Breast epithelium (tissue), 4 donors: ENCODE data around the gene PYROXD2. TPM values are rescaled to one million over a fixed set of nuclear protein-coding genes. Genes with fewer than 3 reads are reported as not detected.

ENCODE experiments used
- DNase-seq, 2 donors: peaks; one replicate each; pipeline ENCODE4 v3.0.0-alpha.2; 2019; ENCODE audit warnings: low spot score in 2 of 2
- H3K27ac ChIP-seq, 2 donors: fragments of 200-600 bp; sonication (generic) in 1 of 2; one replicate each; pipeline ENCODE4 v1.5.1; 2016 to 2019; ENCODE audit warnings: mild to moderate bottlenecking in 1 of 2
- H3K27me3 ChIP-seq, 2 donors: fragments of 200-600 bp; sonication (generic) in 1 of 2; one replicate each; pipeline versions ENCODE4 v1.5.1 to v1.6.0; 2017 to 2019; ENCODE audit warnings: control low read depth in 1 of 2, mild to moderate bottlenecking in 1 of 2
- H3K36me3 ChIP-seq: fragments of 200-600 bp; one replicate; pipeline ENCODE4 v1.5.1; 2019
- H3K4me1 ChIP-seq, 2 donors: fragments of 200-600 bp; sonication (generic); one replicate each; pipeline ENCODE4 v1.5.1; 2016 to 2019; ENCODE audit warnings: control low read depth in 1 of 2
- H3K4me3 ChIP-seq, 3 donors: fragments of 200-600 bp; sonication (generic); 1 replicate in 2 of 3; 2 replicates in 1 of 3; pipeline ENCODE4 v1.5.1; 2016 to 2019; ENCODE audit warnings: mild to moderate bottlenecking in 3 of 3, moderate library complexity in 2 of 3
- H3K9me3 ChIP-seq, 2 donors: fragments of 200-600 bp; sonication (generic) in 1 of 2; one replicate each; pipeline ENCODE4 v1.5.1; 2016 to 2019; ENCODE audit warnings: control low read depth in 1 of 2
- POLR2A ChIP-seq: fragments of 450-650 bp; IDR thresholded peaks from one replicate; pipeline ENCODE4 v1.6.1; 2016; ENCODE audit warnings: antibody characterized with exemption, mild to moderate bottlenecking, moderate library complexity
- POLR2AphosphoS5 ChIP-seq, 3 donors: sonication (generic); formaldehyde crosslinking; IDR thresholded peaks; one replicate each; pipeline ENCODE4 v1.6.1; 2017; ENCODE audit warnings: antibody characterized with exemption in 3 of 3
- intact Hi-C: fragments of 100-400 bp; cut with DNase I; formaldehyde crosslinking; loops from one replicate; pipeline ENCODE4 v1.15.1; 2023; ENCODE audit warnings: low total_unique reads
- total RNA-seq, 3 donors: library from RNA; depleted of rRNA; stranded (reverse); fragments of >200 nt; gene quantifications; one replicate each; pipeline ENCODE4 v1.1.0, GENCODE V29; 2016
- TF ChIP-seq, protein P1 (sequence below), 3 donors: fragments of 450-650 bp; IDR thresholded peaks; one replicate each; pipeline ENCODE4 v1.5.1; 2016 to 2017; ENCODE audit warnings: antibody characterized with exemption in 3 of 3, mild to moderate bottlenecking in 3 of 3, moderate library complexity in 3 of 3

PYROXD2 gene
- total RNA-seq, 3 donors from 2014 or later: 13.2 to 20.0 (median 17.4) TPM

DNA sequence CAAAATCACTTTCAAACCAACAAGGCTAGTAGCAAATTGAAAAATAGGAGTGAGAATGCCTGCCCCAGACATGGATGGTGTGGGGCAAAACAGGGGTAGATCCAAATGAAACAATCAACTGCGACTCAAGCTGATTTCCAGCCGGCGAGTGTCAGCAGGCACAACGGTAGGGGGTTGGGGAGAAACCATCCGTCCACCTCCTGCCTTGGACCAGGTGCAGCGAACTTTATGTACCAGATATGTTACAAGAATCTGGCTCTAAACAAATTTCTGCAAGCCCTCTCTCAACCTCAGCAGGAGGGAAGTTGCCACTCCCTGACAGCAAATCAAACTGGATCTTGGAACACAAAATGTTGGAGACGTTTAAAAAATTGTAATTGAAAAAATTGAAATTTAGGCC lies 45.2 kb downstream of the PYROXD2 start:
- H3K36me3 ChIP-seq: no peaks in the 10 kb centered on the region
- no peak overlapping the region for H3K27ac ChIP-seq
- intact Hi-C loops: no loop called here
- H3K9me3 ChIP-seq: no peaks in the 10 kb centered on the region
- no peak for DNase-seq
- no peak overlapping the region for H3K4me3 ChIP-seq
- H3K27me3 ChIP-seq: no peaks in the 10 kb centered on the region
- TF ChIP-seq, protein P1, sequence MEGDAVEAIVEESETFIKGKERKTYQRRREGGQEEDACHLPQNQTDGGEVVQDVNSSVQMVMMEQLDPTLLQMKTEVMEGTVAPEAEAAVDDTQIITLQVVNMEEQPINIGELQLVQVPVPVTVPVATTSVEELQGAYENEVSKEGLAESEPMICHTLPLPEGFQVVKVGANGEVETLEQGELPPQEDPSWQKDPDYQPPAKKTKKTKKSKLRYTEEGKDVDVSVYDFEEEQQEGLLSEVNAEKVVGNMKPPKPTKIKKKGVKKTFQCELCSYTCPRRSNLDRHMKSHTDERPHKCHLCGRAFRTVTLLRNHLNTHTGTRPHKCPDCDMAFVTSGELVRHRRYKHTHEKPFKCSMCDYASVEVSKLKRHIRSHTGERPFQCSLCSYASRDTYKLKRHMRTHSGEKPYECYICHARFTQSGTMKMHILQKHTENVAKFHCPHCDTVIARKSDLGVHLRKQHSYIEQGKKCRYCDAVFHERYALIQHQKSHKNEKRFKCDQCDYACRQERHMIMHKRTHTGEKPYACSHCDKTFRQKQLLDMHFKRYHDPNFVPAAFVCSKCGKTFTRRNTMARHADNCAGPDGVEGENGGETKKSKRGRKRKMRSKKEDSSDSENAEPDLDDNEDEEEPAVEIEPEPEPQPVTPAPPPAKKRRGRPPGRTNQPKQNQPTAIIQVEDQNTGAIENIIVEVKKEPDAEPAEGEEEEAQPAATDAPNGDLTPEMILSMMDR (IDR thresholded peaks at IDR 0.05): no peak
- no peak for TF ChIP-seq POLR2AphosphoS5 (IDR thresholded peaks at IDR 0.05)
- no peak for TF ChIP-seq POLR2A
- peaks cover 0 to 9% of the 10 kb centered on the region in 2 donors for H3K4me1 ChIP-seq

DNA sequence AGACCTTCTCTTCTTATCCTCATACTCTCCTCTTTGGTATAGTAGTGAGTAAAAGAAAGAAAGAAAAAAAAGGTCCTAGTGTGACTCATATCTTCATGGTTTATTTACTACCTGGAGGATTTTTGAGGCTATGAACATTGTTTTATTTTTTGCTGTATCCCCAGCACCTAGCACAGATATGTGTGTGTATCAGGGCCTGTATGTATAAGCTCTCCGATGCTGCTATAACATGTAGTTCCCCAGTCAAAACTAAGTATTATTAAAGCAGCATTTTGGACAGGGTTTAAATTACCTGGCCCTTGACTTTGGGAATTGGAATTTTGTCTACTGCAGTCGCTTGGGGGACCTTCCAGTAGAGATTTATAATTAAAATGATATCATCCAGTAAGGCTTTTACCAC lies 46.3 kb downstream of the PYROXD2 start:
- intact Hi-C loops: no loop called here
- H3K27ac ChIP-seq: no peak overlapping the region
- H3K9me3 ChIP-seq: no peaks in the 10 kb centered on the region
- no peaks in the 10 kb centered on the region for H3K27me3 ChIP-seq
- H3K36me3 ChIP-seq: no peaks in the 10 kb centered on the region
- H3K4me1 ChIP-seq: peaks cover 0 to 9% of the 10 kb centered on the region in 2 donors
- TF ChIP-seq POLR2AphosphoS5 (IDR thresholded peaks at IDR 0.05): no peak
- TF ChIP-seq, protein P1 (IDR thresholded peaks at IDR 0.05): no peak
- no peak for TF ChIP-seq POLR2A
- no peak overlapping the region for H3K4me3 ChIP-seq
- no peak for DNase-seq

DNA sequence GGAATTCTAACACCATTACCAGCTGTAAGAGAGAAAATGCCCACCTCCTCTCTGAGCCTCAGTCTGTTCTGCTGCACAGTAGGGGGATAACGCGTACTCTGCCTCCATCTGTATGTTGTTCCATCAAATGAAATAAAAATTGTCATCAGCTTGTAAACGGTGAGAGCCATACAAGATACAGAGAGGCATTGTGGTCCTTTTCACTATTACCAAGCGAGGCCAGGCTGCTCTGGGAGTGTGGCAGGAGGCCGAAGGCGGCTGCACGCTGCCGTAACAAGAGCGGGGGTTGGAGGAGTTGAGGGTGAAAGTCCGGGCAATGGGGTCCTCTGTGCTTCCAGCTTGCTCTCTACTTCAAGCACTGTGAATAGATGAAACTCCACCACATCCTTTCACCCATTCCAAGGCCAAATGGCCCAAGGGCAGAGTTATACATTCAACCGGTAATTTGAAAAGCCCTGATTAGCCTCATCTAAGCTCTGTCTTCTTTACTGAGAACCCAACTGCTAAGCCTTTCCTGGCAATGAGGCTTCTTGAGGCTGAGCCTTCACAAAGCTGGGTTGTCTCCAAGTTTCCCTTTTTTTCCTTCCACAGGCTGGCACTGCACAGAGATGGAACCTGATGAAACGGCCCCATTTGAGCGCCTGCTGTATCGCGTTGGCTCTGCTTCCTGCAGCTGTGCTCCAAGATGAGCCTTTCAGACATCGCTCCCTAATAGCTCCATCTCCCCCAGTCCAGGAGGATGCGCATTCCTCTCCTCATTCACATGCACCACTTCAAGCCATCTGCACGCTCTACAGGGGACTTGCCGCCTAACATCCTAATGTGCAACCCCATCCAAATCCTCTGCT lies 47.2 kb downstream of the PYROXD2 start:
- intact Hi-C loops: no loop called here
- TF ChIP-seq POLR2AphosphoS5 (IDR thresholded peaks at IDR 0.05) (no peak), POLR2A (no peak)
- TF ChIP-seq, protein P1 (IDR thresholded peaks at IDR 0.05): no peak
- DNase-seq: no peak
- no peaks in the 10 kb centered on the region for H3K27me3 ChIP-seq
- H3K9me3 ChIP-seq: no peaks in the 10 kb centered on the region
- H3K27ac ChIP-seq: peak overlapping the region; percentile 88 to 93
- no peak overlapping the region for H3K4me3 ChIP-seq
- H3K4me1 ChIP-seq: peaks cover 0 to 9% of the 10 kb centered on the region in 2 donors
- H3K36me3 ChIP-seq: no peaks in the 10 kb centered on the region

DNA sequence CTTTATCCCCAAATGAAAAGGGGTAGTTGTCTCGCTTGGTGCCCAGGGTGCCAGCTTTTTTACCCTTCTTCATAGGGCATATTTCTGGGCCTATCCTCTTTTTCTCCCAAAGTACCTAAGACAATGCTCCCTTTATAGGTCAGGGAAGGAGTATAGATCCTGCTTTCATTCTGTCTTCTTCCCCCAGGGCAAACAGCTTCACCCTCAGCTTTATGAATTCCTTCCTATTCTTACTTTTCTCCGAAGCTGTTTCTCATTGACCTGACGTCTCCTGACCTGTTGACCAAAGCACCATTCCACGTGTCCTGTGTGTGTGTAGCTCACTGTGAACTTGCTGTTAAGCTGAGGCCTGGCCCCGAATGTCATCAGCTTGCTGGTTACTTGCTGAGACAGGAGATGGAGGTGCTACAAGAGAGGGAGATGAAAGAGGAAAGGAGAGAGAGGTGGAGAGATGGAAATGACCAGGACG lies 48.9 kb downstream of the PYROXD2 start:
- no peaks in the 10 kb centered on the region for H3K36me3 ChIP-seq
- no peaks in the 10 kb centered on the region for H3K9me3 ChIP-seq
- TF ChIP-seq POLR2AphosphoS5 (IDR thresholded peaks at IDR 0.05) (no peak), POLR2A (no peak)
- TF ChIP-seq, protein P1 (IDR thresholded peaks at IDR 0.05): no peak
- peak overlapping the region; percentile 88 to 93 for H3K27ac ChIP-seq
- H3K27me3 ChIP-seq: no peaks in the 10 kb centered on the region
- H3K4me1 ChIP-seq: peaks cover 0 to 9% of the 10 kb centered on the region in 2 donors
- H3K4me3 ChIP-seq: no peak overlapping the region
- no peak for DNase-seq
- intact Hi-C loops: no loop called here

DNA sequence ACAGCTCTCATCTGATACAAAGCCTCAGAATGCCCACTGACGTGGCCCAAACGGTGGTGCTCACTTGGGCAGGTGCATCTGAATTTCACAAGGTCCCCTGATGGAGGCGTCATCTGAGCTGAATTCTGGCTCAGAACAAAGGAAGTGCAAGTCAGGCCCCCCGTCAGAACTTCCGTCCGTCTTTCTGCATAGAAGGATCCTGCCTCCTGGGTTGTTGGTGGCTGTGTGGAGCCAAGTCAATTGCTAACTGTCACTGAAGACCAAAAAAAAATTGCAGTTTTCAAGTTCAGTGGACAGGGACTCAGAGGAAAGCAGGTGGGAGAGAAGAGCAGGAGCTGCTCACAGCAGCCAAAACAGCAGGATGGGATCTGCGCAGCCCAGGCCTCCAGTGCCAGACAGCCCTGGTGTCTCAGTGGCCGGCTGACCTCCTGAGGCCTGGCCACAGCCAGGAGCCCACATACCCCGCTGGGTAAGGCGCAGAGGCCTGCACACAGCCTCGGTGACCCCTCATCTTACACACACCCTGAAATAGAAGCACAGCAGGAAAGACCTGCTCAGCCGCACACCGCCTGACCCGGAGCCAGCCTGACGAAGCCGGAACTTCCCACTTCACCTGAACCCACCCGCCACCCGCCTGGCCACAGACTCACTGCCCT lies 49.4 kb downstream of the PYROXD2 start:
- Histone ChIP-seq H3K4me1 (peaks cover 0 to 9% of the 10 kb centered on the region in 2 donors), H3K27me3 (no peaks in the 10 kb centered on the region), H3K27ac (peak overlapping the region; percentile 88 to 93), H3K9me3 (no peaks in the 10 kb centered on the region), H3K4me3 (no peak overlapping the region), H3K36me3 (no peaks in the 10 kb centered on the region)
- intact Hi-C loops: no loop called here
- TF ChIP-seq POLR2AphosphoS5 (IDR thresholded peaks at IDR 0.05) (peak in 1 of 3 donors; percentile 73), POLR2A (no peak)
- peak; percentile 57 to 86 for DNase-seq
